Esophagus muscularis mucosa (tissue), 4 donors: ENCODE data around the gene ATP5MG.
"Not testable (repeated sequence)": the region's sequence is repeated elsewhere in the genome, so short reads cannot be mapped to it uniquely, and the experiment has no call there.

Experiments used
- CTCF ChIP-seq, 3 experiments: fragments of 200-600 bp in 2 of 3; fragments of 450-650 bp in 1 of 3; sonication (generic) in 2 of 3; IDR thresholded peaks; one replicate each; pipeline ENCODE4 v1.5.1; 2017 to 2019; ENCODE audit warnings: antibody characterized with exemption in 3 of 3, mild to moderate bottlenecking in 2 of 3, moderate library complexity in 1 of 3
- EP300 ChIP-seq: sonication (generic); formaldehyde crosslinking; IDR thresholded peaks from one replicate; pipeline ENCODE4 v1.6.1; 2017; ENCODE audit warnings: antibody characterized with exemption
- POLR2A ChIP-seq: fragments of 450-650 bp; IDR thresholded peaks from one replicate; pipeline ENCODE4 v1.6.1; 2017; ENCODE audit warnings: antibody characterized with exemption, moderate library complexity, mild to moderate bottlenecking, low read depth
- POLR2AphosphoS5 ChIP-seq, 2 donors: sonication (generic); formaldehyde crosslinking; IDR thresholded peaks; one replicate each; pipeline ENCODE4 v1.6.1; 2017; ENCODE audit warnings: antibody characterized with exemption in 2 of 2

DNA sequence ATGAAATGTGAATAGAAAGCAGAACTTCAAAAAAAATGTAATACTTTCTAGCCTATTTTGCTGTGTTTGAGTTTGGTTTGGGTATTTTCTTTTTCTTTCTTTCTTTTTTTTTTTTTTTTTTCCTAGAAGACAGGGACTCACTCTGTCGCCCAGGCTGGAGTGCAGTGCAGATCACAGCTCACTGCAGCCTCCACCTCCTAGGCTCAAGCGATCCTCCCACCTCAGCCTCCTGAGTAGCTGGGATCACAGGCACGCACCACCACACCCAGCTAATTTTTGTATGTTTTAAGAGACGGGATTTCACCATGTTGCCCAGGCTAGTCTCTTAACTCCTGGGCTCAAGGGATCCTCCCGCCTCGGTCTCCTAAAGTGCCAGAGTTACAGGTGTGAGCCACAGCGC is 1.2 kb downstream of the ATP5MG start:
- not testable (repeated sequence) for TF ChIP-seq POLR2A; CTCF (IDR thresholded peaks at IDR 0.05); EP300; POLR2AphosphoS5 (IDR thresholded peaks at IDR 0.05)
